H9 (cell line): Measurements from ENCODE around the gene RNF133. TPM values are rescaled to one million over a fixed set of nuclear protein-coding genes. Genes with fewer than 3 reads are reported as not detected.

Source experiments
- DNase-seq: peaks from one replicate; pipeline ENCODE4 v3.0.0-alpha.2; 2017
- H2AFZ ChIP-seq: one replicate; pipeline ENCODE4 v1.6.1; 2013; ENCODE audit warnings: mild to moderate bottlenecking, low read length, control low read depth, moderate library complexity
- H2AK5ac ChIP-seq: 2 replicates; pipeline ENCODE4 v1.6.1; 2013; ENCODE audit warnings: low read length, control low read depth, mixed read lengths; ENCODE audit not compliant: insufficient read length
- H2BK120ac ChIP-seq: one replicate; pipeline ENCODE4 v1.6.1; 2013; ENCODE audit warnings: low read depth, mild to moderate bottlenecking, low read length, control low read depth, inconsistent platforms; ENCODE audit not compliant: poor library complexity, severe bottlenecking
- H2BK12ac ChIP-seq: 2 replicates; pipeline ENCODE4 v1.6.1; 2013; ENCODE audit warnings: low read length, control low read depth, mixed read lengths, low read depth; ENCODE audit not compliant: insufficient read length
- H2BK15ac ChIP-seq: 2 replicates; pipeline ENCODE4 v1.6.1; 2013; ENCODE audit warnings: low read depth, low read length, control low read depth
- H2BK20ac ChIP-seq: one replicate; pipeline ENCODE4 v1.6.1; 2013; ENCODE audit warnings: low read depth, mild to moderate bottlenecking, low read length, control low read depth, inconsistent platforms; ENCODE audit not compliant: poor library complexity, severe bottlenecking
- H2BK5ac ChIP-seq: 2 replicates; pipeline ENCODE4 v1.6.1; 2013; ENCODE audit warnings: low read length, control low read depth, mixed read lengths; ENCODE audit not compliant: insufficient read length
- H3K14ac ChIP-seq: 2 replicates; pipeline ENCODE4 v1.6.1; 2013; ENCODE audit warnings: low read length, control low read depth; ENCODE audit not compliant: insufficient read depth
- H3K18ac ChIP-seq: 2 replicates; pipeline ENCODE4 v1.6.1; 2013; ENCODE audit warnings: low read depth, mild to moderate bottlenecking, mixed read lengths, low read length, control low read depth; ENCODE audit not compliant: insufficient read length
- H3K23ac ChIP-seq: 2 replicates; pipeline ENCODE4 v1.6.1; 2013; ENCODE audit warnings: low read length, control low read depth, mixed read lengths, low read depth; ENCODE audit not compliant: insufficient read length
- H3K23me2 ChIP-seq: 2 replicates; pipeline ENCODE4 v1.6.1; 2013; ENCODE audit warnings: low read depth, mild to moderate bottlenecking, mixed read lengths, low read length, control low read depth; ENCODE audit not compliant: insufficient read length, poor library complexity, severe bottlenecking
- H3K27ac ChIP-seq: 2 replicates; pipeline ENCODE4 v1.5.1; 2013; ENCODE audit warnings: low read length, control low read depth, mixed read lengths, low read depth; ENCODE audit not compliant: insufficient read length
- H3K27me3 ChIP-seq: 2 replicates; pipeline ENCODE4 v1.6.1; 2013; ENCODE audit warnings: low read length, control low read depth, inconsistent platforms; ENCODE audit not compliant: insufficient read depth
- H3K4ac ChIP-seq: 2 replicates; pipeline ENCODE4 v1.6.1; 2013; ENCODE audit warnings: low read depth, mild to moderate bottlenecking, control low read depth, inconsistent platforms, low read length, moderate library complexity
- H3K4me1 ChIP-seq: 2 replicates; pipeline ENCODE4 v1.6.1; 2013; ENCODE audit warnings: low read length, control low read depth, inconsistent platforms; ENCODE audit not compliant: insufficient read depth
- H3K4me2 ChIP-seq: 2 replicates; pipeline ENCODE4 v1.6.1; 2013; ENCODE audit warnings: low read length, control low read depth, mixed read lengths; ENCODE audit not compliant: insufficient read length, insufficient read depth
- H3K56ac ChIP-seq: 2 replicates; pipeline ENCODE4 v1.6.1; 2013; ENCODE audit warnings: low read depth, mild to moderate bottlenecking, mixed read lengths, low read length, control low read depth; ENCODE audit not compliant: insufficient read length
- H3K79me1 ChIP-seq: 2 replicates; pipeline ENCODE4 v1.6.1; 2013; ENCODE audit warnings: low read depth, mild to moderate bottlenecking, moderate library complexity, low read length, control low read depth, inconsistent platforms; ENCODE audit not compliant: insufficient read depth, poor library complexity, severe bottlenecking
- H3K79me2 ChIP-seq: 2 replicates; pipeline ENCODE4 v1.6.1; 2013; ENCODE audit warnings: low read length, control low read depth, inconsistent platforms; ENCODE audit not compliant: insufficient read depth
- H3K9ac ChIP-seq: 2 replicates; pipeline ENCODE4 v1.6.1; 2013; ENCODE audit warnings: low read length, control low read depth, mixed read lengths; ENCODE audit not compliant: insufficient read length; ENCODE audit errors: extremely low read depth
- H3K9me3 ChIP-seq: one replicate; pipeline ENCODE4 v1.6.1; 2013; ENCODE audit warnings: low read depth, low read length, inconsistent platforms; ENCODE audit not compliant: control insufficient read depth
- H3T11ph ChIP-seq: one replicate; pipeline ENCODE4 v1.6.1; 2013; ENCODE audit warnings: mild to moderate bottlenecking, low read length, control low read depth, inconsistent platforms
- H4K20me1 ChIP-seq: one replicate; pipeline ENCODE4 v1.6.1; 2013; ENCODE audit not compliant: control insufficient read depth, insufficient read length, insufficient read depth
- H4K5ac ChIP-seq: 2 replicates; pipeline ENCODE4 v1.6.1; 2013; ENCODE audit warnings: low read depth, mild to moderate bottlenecking, mixed read lengths, low read length, control low read depth; ENCODE audit not compliant: insufficient read length
- H4K8ac ChIP-seq: replicated peaks from 2 replicates; pipeline ENCODE4 v1.6.1; 2013; ENCODE audit warnings: low read length, control low read depth, mixed read lengths, low read depth; ENCODE audit not compliant: insufficient read length
- H4K91ac ChIP-seq: 2 replicates; pipeline ENCODE4 v1.6.1; 2013; ENCODE audit warnings: low read depth, mild to moderate bottlenecking, moderate library complexity, mixed read lengths, low read length, control low read depth; ENCODE audit not compliant: insufficient read length
- H3K27ac Mint-ChIP-seq, 3 experiments: 2 replicates in 2 of 3; 3 replicates in 1 of 3; pipeline ENCODE4 v1.8.0; 2020 to 2021; ENCODE audit warnings: mixed read lengths in 3 of 3, mild to moderate bottlenecking in 1 of 3, moderate library complexity in 1 of 3
- H3K27me3 Mint-ChIP-seq: 2 replicates; pipeline ENCODE4 v1.8.0; 2021; ENCODE audit warnings: low read depth, mild to moderate bottlenecking, moderate library complexity, mixed read lengths
- H3K36me3 Mint-ChIP-seq, 3 experiments: 2 replicates in 2 of 3; 3 replicates in 1 of 3; pipeline ENCODE4 v1.8.0; 2020 to 2021; ENCODE audit warnings: low read depth in 3 of 3, mixed read lengths in 3 of 3; ENCODE audit not compliant: insufficient read depth in 1 of 3
- H3K4me1 Mint-ChIP-seq, 2 experiments: 2 replicates each; pipeline ENCODE4 v1.8.0; 2020; ENCODE audit warnings: mixed read lengths in 2 of 2
- H3K4me3 Mint-ChIP-seq, 2 experiments: 2 replicates in 1 of 2; 3 replicates in 1 of 2; pipeline ENCODE4 v1.8.0; 2020 to 2021; ENCODE audit warnings: mild to moderate bottlenecking in 2 of 2, mixed read lengths in 2 of 2, moderate library complexity in 1 of 2
- H3K9me3 Mint-ChIP-seq, 2 experiments: 2 replicates in 1 of 2; 3 replicates in 1 of 2; pipeline ENCODE4 v1.8.0; 2020; ENCODE audit warnings: mild to moderate bottlenecking in 2 of 2, mixed read lengths in 2 of 2, moderate library complexity in 1 of 2
- whole genome bisulfite sequencing: extraction: QIAGEN DNeasy Blood & Tissue Kit; methylation state at CpG from one replicate; pipeline ENCODE4 v1.1.7; 2013; ENCODE audit warnings: missing lambda C conversion rate, low lambda C conversion rate, mixed read lengths; ENCODE audit not compliant: insufficient read length; ENCODE audit errors: extremely low coverage; 5-methylcytosine and 5-hydroxymethylcytosine counted together
- total RNA-seq: library from RNA; stranded (reverse); gene quantifications from 2 replicates; pipeline ENCODE4 v1.2.1, GENCODE V29; 2021
- TF ChIP-seq, protein P1 (sequence below): fragments of 200-600 bp; sonication (generic); conservative IDR thresholded peaks from 3 replicates; pipeline ENCODE4 v1.8.0; 2021; ENCODE audit warnings: antibody characterized with exemption, mild to moderate bottlenecking

RNF133 gene
- total RNA-seq, 1 experiment from 2014 or later: 0.31 TPM

DNA sequence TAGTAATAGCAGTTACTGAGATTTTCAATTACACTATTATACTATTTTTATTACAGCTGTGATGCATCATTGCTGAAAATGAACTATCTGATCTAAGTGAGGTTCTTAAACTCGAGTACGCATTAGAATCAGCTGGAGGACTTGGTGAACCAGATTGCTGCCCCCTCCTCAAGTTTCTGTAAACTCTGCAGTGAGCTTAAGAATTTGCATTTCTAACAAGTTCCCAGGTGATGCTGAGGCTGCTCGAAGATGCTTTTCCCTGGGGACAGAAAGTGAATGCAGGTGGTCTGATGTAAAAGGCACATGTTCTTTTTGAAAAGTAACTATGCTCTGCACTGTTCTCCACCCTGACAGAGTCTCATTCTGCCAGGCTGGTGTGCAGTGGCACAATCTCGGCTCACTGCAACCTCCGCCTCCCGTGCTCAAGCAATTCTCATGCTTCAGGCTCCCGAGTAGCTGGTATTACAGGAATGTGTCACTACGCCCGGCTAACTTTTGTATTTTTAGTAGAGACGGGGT is 12.5 kb downstream of the RNF133 start:
- WGBS: no CpG with 5 or more reads among the region's 10 CpGs
- no peaks in the 10 kb centered on the region for H4K20me1 ChIP-seq

More for the DNA sequence above, 12.5 kb downstream of the RNF133 start:
- no peak overlapping the region for H4K8ac ChIP-seq
- TF ChIP-seq, protein P1, sequence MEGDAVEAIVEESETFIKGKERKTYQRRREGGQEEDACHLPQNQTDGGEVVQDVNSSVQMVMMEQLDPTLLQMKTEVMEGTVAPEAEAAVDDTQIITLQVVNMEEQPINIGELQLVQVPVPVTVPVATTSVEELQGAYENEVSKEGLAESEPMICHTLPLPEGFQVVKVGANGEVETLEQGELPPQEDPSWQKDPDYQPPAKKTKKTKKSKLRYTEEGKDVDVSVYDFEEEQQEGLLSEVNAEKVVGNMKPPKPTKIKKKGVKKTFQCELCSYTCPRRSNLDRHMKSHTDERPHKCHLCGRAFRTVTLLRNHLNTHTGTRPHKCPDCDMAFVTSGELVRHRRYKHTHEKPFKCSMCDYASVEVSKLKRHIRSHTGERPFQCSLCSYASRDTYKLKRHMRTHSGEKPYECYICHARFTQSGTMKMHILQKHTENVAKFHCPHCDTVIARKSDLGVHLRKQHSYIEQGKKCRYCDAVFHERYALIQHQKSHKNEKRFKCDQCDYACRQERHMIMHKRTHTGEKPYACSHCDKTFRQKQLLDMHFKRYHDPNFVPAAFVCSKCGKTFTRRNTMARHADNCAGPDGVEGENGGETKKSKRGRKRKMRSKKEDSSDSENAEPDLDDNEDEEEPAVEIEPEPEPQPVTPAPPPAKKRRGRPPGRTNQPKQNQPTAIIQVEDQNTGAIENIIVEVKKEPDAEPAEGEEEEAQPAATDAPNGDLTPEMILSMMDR: no peak
- H3K18ac ChIP-seq: no peak overlapping the region
- no peaks in the 10 kb centered on the region for H3K9me3 ChIP-seq
- no peak overlapping the region for H3K4me2 ChIP-seq
- Mint-ChIP-seq H3K36me3 (no peaks in the 10 kb centered on the region; a peak in 2 of 7 replicates), H3K4me3 (no peak overlapping the region), H3K27me3 (no peaks in the 10 kb centered on the region), H3K27ac (peak overlapping the region; percentile 4 to 46 (median 17); a peak in 2 of 7 replicates), H3K4me1 (peaks cover 33 to 43% of the 10 kb centered on the region in 2 experiments), H3K9me3 (no peaks in the 10 kb centered on the region)
- no peak overlapping the region for H3T11ph ChIP-seq
- H2BK20ac ChIP-seq: no peak overlapping the region
- no peak overlapping the region for H3K56ac ChIP-seq
- no peak overlapping the region for H3K4ac ChIP-seq
- no peaks in the 10 kb centered on the region; the same call in 1 of the 2 replicates for H3K79me2 ChIP-seq
- H3K27me3 ChIP-seq: no peaks in the 10 kb centered on the region
- no peak overlapping the region for H2AK5ac ChIP-seq
- H2BK12ac ChIP-seq: no peak overlapping the region
- H4K5ac ChIP-seq: no peak overlapping the region
- H2BK120ac ChIP-seq: no peak overlapping the region
- H3K4me1 ChIP-seq: peaks cover 11% of the 10 kb centered on the region; the same call in 1 of the 2 replicates
- H2BK15ac ChIP-seq: no peak overlapping the region
- no peak overlapping the region for H3K23ac ChIP-seq
- H2AFZ ChIP-seq: no peak overlapping the region
- no peak for DNase-seq
- H3K23me2 ChIP-seq: no peaks in the 10 kb centered on the region
- no peak overlapping the region for H3K27ac ChIP-seq
- H3K9ac ChIP-seq: no peak overlapping the region
- H3K79me1 ChIP-seq: no peaks in the 10 kb centered on the region
- no peak overlapping the region for H3K14ac ChIP-seq
- H2BK5ac ChIP-seq: no peak overlapping the region
- H4K91ac ChIP-seq: no peak overlapping the region
